ENCODE results near the gene EXOC7. TPM values are rescaled to one million over a fixed set of nuclear protein-coding genes. Genes with fewer than 3 reads are reported as not detected.

EXOC7 gene
- total and polyA plus RNA-seq, 2 of the 8 experiments (the other 6 are each of a cell fraction or from before 2014, with no cell fraction given), result 77.1 to 92.6 TPM

- POLR2A ChIA-PET (ENCODE audit: partially characterized antibody), result interaction anchor here (1.2 to 2.2 kb wide), 2 partner anchors 9 to 13 kb away, joined by 4 to 19 read pairs; partner anchors contain the start of gene EXOC7
- TF ChIP-seq TEAD4 (IDR thresholded peaks at IDR 0.05; ENCODE audit: low read depth, low read length) (no peak), KDM1A (IDR thresholded peaks at IDR 0.05; ENCODE audit: borderline replicate concordance, low read length) (no peak), RFX5 (IDR thresholded peaks at IDR 0.05; ENCODE audit: borderline replicate concordance, low read depth, low read length) (no peak), RXRA (IDR thresholded peaks at IDR 0.05; ENCODE audit: insufficient read depth, low read depth, low read length) (no peak), SRF (IDR thresholded peaks at IDR 0.05; ENCODE audit: low read depth, low read length) (no peak), CREB1 (IDR thresholded peaks at IDR 0.05) (no peak), BACH1 (IDR thresholded peaks at IDR 0.05; ENCODE audit: low read length) (no peak), HDAC2 (IDR thresholded peaks at IDR 0.05; ENCODE audit: borderline replicate concordance in 1 of 2, low read depth in 2 of 2, low read length in 2 of 2) (no peak), USF2 (IDR thresholded peaks at IDR 0.05; ENCODE audit: low read length) (no peak), NANOG (IDR thresholded peaks at IDR 0.05; ENCODE audit: insufficient read depth, low read depth, low read length, poor library complexity, severe bottlenecking) (no peak), EGR1 (IDR thresholded peaks at IDR 0.05; ENCODE audit: borderline replicate concordance, low read depth, low read length) (no peak), GABPA (IDR thresholded peaks at IDR 0.05; ENCODE audit: borderline replicate concordance, insufficient read depth, low read length) (no peak), CTBP2 (IDR thresholded peaks at IDR 0.05; ENCODE audit: borderline replicate concordance, insufficient read depth, insufficient read length, low read length) (no peak)
Observed at GRCh38 chr17:76094046-76094445, 9.5 kb downstream of the EXOC7 start.

More at GRCh38 chr17:76094046-76094445, 9.5 kb downstream of the EXOC7 start:
- WGBS, 2 experiments (ENCODE audit: extremely low coverage in 1 of 2, insufficient coverage in 1 of 2, insufficient read length in 1 of 2, insufficient replicate concordance in 2 of 2, low coverage in 1 of 2, low lambda C conversion rate in 2 of 2, missing lambda C conversion rate in 1 of 2), result 98% methylated on average over 11 of the region's 11 CpGs; no CpG with 5 or more reads in 1 of the 2 experiments
- no peak overlapping the region for H2AFZ ChIP-seq (ENCODE audit: low read length)
- no peak overlapping the region for H2BK12ac ChIP-seq (ENCODE audit: low read depth, low read length)
- no peak overlapping the region for H3K4me3 ChIP-seq (ENCODE audit: extremely low read depth in 1 of 4, insufficient read depth in 2 of 4, low read depth in 3 of 4, low read length in 4 of 4)
- H3K4ac ChIP-seq (replicated peaks; ENCODE audit: insufficient read length, low read depth, low read length), result no peak overlapping the region
- no peaks in the 10 kb centered on the region for H3K79me2 ChIP-seq (ENCODE audit: control insufficient read depth in 1 of 2, insufficient read depth in 2 of 2, low read length in 2 of 2)
- H3K23me2 ChIP-seq (ENCODE audit: low read depth, low read length), result no peaks in the 10 kb centered on the region
- H2BK5ac ChIP-seq (ENCODE audit: low read depth, low read length), result no peak overlapping the region
- no peak overlapping the region for H4K8ac ChIP-seq (ENCODE audit: extremely low read depth, insufficient read depth, low read length)
- H3K4me1 ChIP-seq (replicated peaks in 1 of 4; ENCODE audit: control insufficient read depth in 3 of 4, insufficient read depth in 4 of 4, low read length in 3 of 4), result no peaks in the 10 kb centered on the region
- FAIRE-seq (no peak), DNase-seq (ENCODE audit: low read depth in 1 of 2, low spot score in 2 of 2) (no peak)
- H3K23ac ChIP-seq (ENCODE audit: insufficient read length), result no peak overlapping the region
- CTCF ChIA-PET (ENCODE audit: partially characterized antibody), result interaction anchor here (0.6 to 3.0 kb wide), 8 partner anchors 9 to 167 kb away, joined by 3 to 11 read pairs (median 4); partner anchors contain the start of genes EXOC7, GALR2 and ZACN
- H3K27ac ChIP-seq (ENCODE audit: low read depth, low read length), result no peak overlapping the region
- H3K79me1 ChIP-seq (ENCODE audit: low read depth, low read length), result peaks cover 2% of the 10 kb centered on the region; the same call in 1 of the 2 replicates
- H2BK15ac ChIP-seq (ENCODE audit: low read length), result no peak overlapping the region
- no peak overlapping the region for H4K91ac ChIP-seq (replicated peaks; ENCODE audit: insufficient read length, low read length)
- H2BK20ac ChIP-seq (ENCODE audit: low read length), result no peak overlapping the region
- no peak overlapping the region for H4K5ac ChIP-seq (ENCODE audit: insufficient read length, low read depth, low read length)
- no peak overlapping the region for H3K14ac ChIP-seq (ENCODE audit: insufficient read length)
- H3K4me2 ChIP-seq (ENCODE audit: insufficient read depth in 1 of 2, low read depth in 2 of 2, low read length in 2 of 2), result no peak overlapping the region
- no peak overlapping the region; a peak in 1 of 7 replicates for H3K9ac ChIP-seq (replicated peaks in 1 of 4; ENCODE audit: extremely low read depth in 1 of 4, low read depth in 3 of 4, low read length in 3 of 4)
- no peaks in the 10 kb centered on the region for H3K27me3 ChIP-seq (replicated peaks in 1 of 4; ENCODE audit: control insufficient read depth in 3 of 4, extremely low read depth in 1 of 4, insufficient read depth in 3 of 4, low read length in 3 of 4)
- peaks cover 0 to 3% of the 10 kb centered on the region in 2 experiments for H4K20me1 ChIP-seq (replicated peaks in 1 of 2; ENCODE audit: control insufficient read depth in 1 of 2, insufficient read depth in 2 of 2, low read length in 2 of 2)
- H2AK5ac ChIP-seq (ENCODE audit: low read depth, low read length), result no peak overlapping the region
- peaks cover 28 to 66% (median 40%) of the 10 kb centered on the region in 4 experiments; a peak in 7 of 8 replicates for H3K36me3 ChIP-seq (ENCODE audit: control insufficient read depth in 2 of 4, insufficient read depth in 4 of 4, low read length in 3 of 4)
- H3K9me3 ChIP-seq (ENCODE audit: insufficient read depth in 2 of 2, low read depth in 1 of 2, low read length in 1 of 2), result no peaks in the 10 kb centered on the region
- H2BK120ac ChIP-seq (replicated peaks; ENCODE audit: low read depth, low read length), result no peak overlapping the region
- H3K56ac ChIP-seq (replicated peaks; ENCODE audit: insufficient read length, low read depth, low read length), result no peak overlapping the region
- H3K18ac ChIP-seq (ENCODE audit: extremely low read depth, low read length), result no peak overlapping the region

All from H1 (cell line).